MCF 10A (cell line): ENCODE measurements around the gene GUCA1A. TPM values are rescaled to one million over a fixed set of nuclear protein-coding genes. Genes with fewer than 3 reads are reported as not detected.

Source experiments
- BruUV-seq: library from RNA; stranded (reverse); fragments of 400-500 nt; replicated peaks from 2 replicates; lab custom pipeline; 2021; lab: Mats Ljungman, UMichigan
- CTCF ChIA-PET: fragments of 300-600 bp; sonication (Branson Sonifier 250); formaldehyde crosslinking; extraction: SDS; loops from one replicate; lab custom pipeline; 2021; ENCODE audit warnings: antibody characterized with exemption, inconsistent platforms; lab: Yijun Ruan, JAX
- POLR2A ChIA-PET: fragments of 300-600, 350-650 bp; sonication (Branson Sonifier 250); formaldehyde crosslinking; extraction: SDS; loops from one replicate; lab custom pipeline; 2020; ENCODE audit warnings: antibody characterized with exemption, inconsistent platforms; lab: Yijun Ruan, JAX
- DNase-seq: peaks from one replicate; pipeline ENCODE4 v3.0.0-alpha.2; 2018; ENCODE audit not compliant: unreplicated experiment
- H3K27ac Mint-ChIP-seq: one replicate; pipeline ENCODE4 v1.8.0; 2022; ENCODE audit warnings: mild to moderate bottlenecking, low read depth, mixed read lengths; ENCODE audit not compliant: unreplicated experiment
- H3K27me3 Mint-ChIP-seq: one replicate; pipeline ENCODE4 v1.8.0; 2022; ENCODE audit warnings: mixed read lengths; ENCODE audit not compliant: insufficient read depth, unreplicated experiment
- H3K36me3 Mint-ChIP-seq: one replicate; pipeline ENCODE4 v1.8.0; 2022; ENCODE audit warnings: mild to moderate bottlenecking, moderate library complexity, mixed read lengths; ENCODE audit not compliant: insufficient read depth, unreplicated experiment
- H3K4me1 Mint-ChIP-seq: one replicate; pipeline ENCODE4 v1.8.0; 2022; ENCODE audit warnings: mixed read lengths; ENCODE audit not compliant: insufficient read depth, unreplicated experiment
- H3K4me3 Mint-ChIP-seq: one replicate; pipeline ENCODE4 v1.8.0; 2022; ENCODE audit warnings: mild to moderate bottlenecking, moderate library complexity, mixed read lengths; ENCODE audit not compliant: unreplicated experiment
- H3K9me3 Mint-ChIP-seq: one replicate; pipeline ENCODE4 v1.8.0; 2022; ENCODE audit warnings: mixed read lengths; ENCODE audit not compliant: unreplicated experiment
- intact Hi-C: fragments of 100-400 bp; cut with micrococcal nuclease; formaldehyde crosslinking; loops from 2 replicates; pipeline ENCODE4 v1.14.1; 2022
- total RNA-seq: library from RNA; stranded (reverse); gene quantifications from 2 replicates; pipeline ENCODE4 v1.2.3, GENCODE V29; 2022
- TF ChIP-seq, protein P1 (sequence below): fragments of 200-600 bp; IDR thresholded peaks from one replicate; pipeline ENCODE4 v1.8.0; 2022; ENCODE audit warnings: antibody characterized with exemption, mild to moderate bottlenecking; ENCODE audit not compliant: unreplicated experiment

Gene GUCA1A
- total RNA-seq, 1 experiment from 2014 or later, result not detected

DNA sequence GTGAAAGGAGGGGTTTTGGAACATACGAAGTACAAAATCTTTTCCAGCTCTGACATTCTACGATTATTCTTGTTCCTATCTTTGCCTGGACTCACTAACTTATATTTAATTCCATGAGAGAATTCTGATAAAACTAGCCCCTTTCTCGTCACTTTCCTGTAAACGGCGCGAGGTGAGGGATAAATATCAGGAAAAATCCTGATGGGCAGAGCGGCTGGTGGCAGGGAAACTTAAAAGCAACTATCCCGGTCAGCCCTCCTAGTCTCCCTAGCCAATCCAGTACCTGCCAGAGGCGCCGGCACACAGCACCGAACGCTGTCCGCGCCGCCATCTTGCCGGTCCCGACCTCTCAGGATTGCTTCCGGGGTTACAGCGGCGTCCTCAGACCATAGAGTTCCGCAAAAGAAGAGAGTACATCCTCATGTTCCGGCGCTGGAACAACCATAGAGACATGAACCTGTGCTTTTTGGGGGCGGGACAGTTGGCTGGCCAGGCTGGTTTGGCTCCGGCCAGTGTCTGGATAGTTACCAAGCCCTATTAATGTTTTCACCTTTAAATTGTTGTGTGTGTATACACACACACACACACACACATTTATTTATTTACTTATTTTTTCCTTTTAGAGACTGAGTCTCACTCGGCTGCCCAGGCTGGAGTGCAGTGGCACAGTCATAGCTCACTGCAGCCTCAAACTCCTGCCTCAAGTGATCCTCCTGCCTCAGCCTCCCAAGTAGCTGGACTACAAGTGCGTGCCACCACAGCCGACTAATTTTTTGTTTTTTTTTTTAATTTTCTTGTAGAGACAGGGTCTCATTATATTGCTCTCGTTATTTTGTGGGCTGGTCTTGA is 44.6 kb downstream of the GUCA1A start, which contains the start of gene MRPS10:
Gene MRPS10, minus strand, starts transcription at position 343 of the 849 bp plus-strand sequence. Its CDS starts 12 bp downstream, at position 331.
- H3K27ac Mint-ChIP-seq, result peak within 1 kb of the TSS; percentile 98
- peaks cover 10% of the 10 kb centered on the region for H3K4me1 Mint-ChIP-seq
- H3K36me3 Mint-ChIP-seq, result peaks cover 16% of the 10 kb centered on the region
- no peaks in the 10 kb centered on the region for H3K27me3 Mint-ChIP-seq
- ChIA-PET POLR2A (interaction anchor here (0.6 to 2.4 kb wide), 22 partner anchors 9 to 1803 kb away, joined by 3 to 39 read pairs (median 4); partner anchors contain the start of genes BYSL, MED20, TAF8 and TRERF1), CTCF (interaction anchor here (0.6 to 6.8 kb wide), 10 partner anchors 10 to 343 kb away, joined by 3 to 68 read pairs (median 4); partner anchors contain the start of genes BYSL and MED20)
- BruUV-seq, result TSS peak; percentile 69
- peak within 1 kb of the TSS; percentile 98 for H3K4me3 Mint-ChIP-seq
- no peaks in the 10 kb centered on the region for H3K9me3 Mint-ChIP-seq
- intact Hi-C loops, result loop anchor here (10.0 kb wide), 1 partner anchor 433 kb away; the partner anchor contains the start of genes PRICKLE4 and TOMM6
- peak; percentile 95 for DNase-seq
- TF ChIP-seq, protein P1, sequence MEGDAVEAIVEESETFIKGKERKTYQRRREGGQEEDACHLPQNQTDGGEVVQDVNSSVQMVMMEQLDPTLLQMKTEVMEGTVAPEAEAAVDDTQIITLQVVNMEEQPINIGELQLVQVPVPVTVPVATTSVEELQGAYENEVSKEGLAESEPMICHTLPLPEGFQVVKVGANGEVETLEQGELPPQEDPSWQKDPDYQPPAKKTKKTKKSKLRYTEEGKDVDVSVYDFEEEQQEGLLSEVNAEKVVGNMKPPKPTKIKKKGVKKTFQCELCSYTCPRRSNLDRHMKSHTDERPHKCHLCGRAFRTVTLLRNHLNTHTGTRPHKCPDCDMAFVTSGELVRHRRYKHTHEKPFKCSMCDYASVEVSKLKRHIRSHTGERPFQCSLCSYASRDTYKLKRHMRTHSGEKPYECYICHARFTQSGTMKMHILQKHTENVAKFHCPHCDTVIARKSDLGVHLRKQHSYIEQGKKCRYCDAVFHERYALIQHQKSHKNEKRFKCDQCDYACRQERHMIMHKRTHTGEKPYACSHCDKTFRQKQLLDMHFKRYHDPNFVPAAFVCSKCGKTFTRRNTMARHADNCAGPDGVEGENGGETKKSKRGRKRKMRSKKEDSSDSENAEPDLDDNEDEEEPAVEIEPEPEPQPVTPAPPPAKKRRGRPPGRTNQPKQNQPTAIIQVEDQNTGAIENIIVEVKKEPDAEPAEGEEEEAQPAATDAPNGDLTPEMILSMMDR, result no peak

DNA sequence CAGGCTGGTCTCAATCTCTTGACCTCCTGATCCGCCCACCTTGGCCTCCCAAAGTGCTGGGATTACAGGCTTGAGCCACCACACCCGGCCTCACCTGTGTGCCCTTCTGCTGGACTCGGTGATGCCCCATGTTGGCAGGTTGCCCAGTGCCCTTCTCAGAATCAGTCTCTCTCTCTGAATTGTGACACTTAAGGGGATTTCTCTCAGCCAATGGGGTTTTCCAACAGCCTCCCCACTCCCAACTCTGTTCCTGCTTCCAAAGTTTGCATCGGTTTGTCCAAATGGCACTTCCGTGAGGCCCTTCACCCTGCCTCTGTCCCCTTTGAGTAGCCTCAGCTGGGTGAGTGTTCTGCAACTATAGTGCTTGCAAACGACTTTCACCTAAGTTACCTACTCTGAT is 47.6 kb downstream of the GUCA1A start:
- Mint-ChIP-seq H3K27me3 (no peaks in the 10 kb centered on the region), H3K27ac (no peak overlapping the region), H3K4me1 (peaks cover 21% of the 10 kb centered on the region), H3K9me3 (no peaks in the 10 kb centered on the region), H3K4me3 (no peak overlapping the region), H3K36me3 (peaks cover 5% of the 10 kb centered on the region)
- no TSS peak for BruUV-seq
- TF ChIP-seq, protein P1, result no peak
- DNase-seq, result no peak
- ChIA-PET CTCF (interaction anchor here (0.8 to 1.1 kb wide), 3 partner anchors 9 to 327 kb away, joined by 3 read pairs; no protein-coding TSS in a partner anchor), POLR2A (interaction anchor here (0.7 to 0.9 kb wide), 2 partner anchors 9 to 18 kb away, joined by 3 to 4 read pairs; no protein-coding TSS in a partner anchor)
- intact Hi-C loops, result no loop called here

DNA sequence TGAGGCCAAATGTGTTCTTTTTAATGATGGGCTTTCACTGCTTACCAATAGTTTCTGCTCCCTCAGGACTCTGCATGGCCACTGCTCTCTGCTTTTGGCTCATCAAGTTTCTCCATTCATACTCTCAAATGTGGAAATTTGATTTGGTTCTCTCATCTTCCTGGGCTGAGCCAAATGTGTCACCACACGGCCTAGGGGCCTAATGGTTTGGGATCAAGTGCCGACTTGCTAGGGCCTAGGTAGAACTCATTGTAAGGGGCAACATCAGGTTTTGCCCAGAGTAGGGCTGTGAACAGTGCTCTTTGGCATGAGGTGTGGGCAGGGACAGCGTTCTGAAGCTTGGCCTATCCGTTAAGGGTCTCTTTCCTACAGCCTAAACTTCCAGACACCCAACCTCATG is 48.4 kb downstream of the GUCA1A start:
- H3K4me3 Mint-ChIP-seq, result no peak overlapping the region
- H3K36me3 Mint-ChIP-seq, result peaks cover 5% of the 10 kb centered on the region
- no peak overlapping the region for H3K27ac Mint-ChIP-seq
- no peaks in the 10 kb centered on the region for H3K9me3 Mint-ChIP-seq
- intact Hi-C loops, result no loop called here
- DNase-seq, result no peak
- ChIA-PET POLR2A (interaction anchor here (0.6 to 0.7 kb wide), 2 partner anchors 9 to 447 kb away, joined by 3 to 4 read pairs; no protein-coding TSS in a partner anchor), CTCF (interaction anchor here (0.8 to 1.1 kb wide), 3 partner anchors 8 to 326 kb away, joined by 3 read pairs; no protein-coding TSS in a partner anchor)
- H3K27me3 Mint-ChIP-seq, result no peaks in the 10 kb centered on the region
- TF ChIP-seq, protein P1, result no peak
- BruUV-seq, result no TSS peak
- peaks cover 25% of the 10 kb centered on the region for H3K4me1 Mint-ChIP-seq

DNA sequence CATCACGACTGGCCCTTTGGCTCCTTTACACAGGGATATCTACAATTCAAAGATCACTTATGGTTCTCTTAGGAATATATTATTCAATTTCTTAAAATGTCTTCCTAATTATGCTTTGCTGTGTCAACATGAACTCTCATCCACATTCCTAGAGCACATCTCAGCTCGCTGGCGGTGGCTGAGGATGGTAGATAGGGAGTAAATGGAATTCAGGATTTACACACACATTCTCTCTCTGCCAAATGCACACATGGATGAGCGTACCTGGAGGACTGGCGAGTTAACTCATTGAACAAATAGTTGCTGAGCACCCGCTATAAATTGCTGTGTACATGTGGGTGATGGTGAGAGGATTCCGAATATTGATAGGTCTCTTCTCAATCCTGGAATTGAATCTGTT is 49.3 kb downstream of the GUCA1A start:
- no peaks in the 10 kb centered on the region for H3K9me3 Mint-ChIP-seq
- H3K27ac Mint-ChIP-seq, result no peak overlapping the region
- DNase-seq, result no peak
- ChIA-PET POLR2A (interaction anchor here (1.1 kb wide), 1 partner anchor 343 kb away, joined by 3 read pairs; no protein-coding TSS in a partner anchor), CTCF (interaction anchor here (0.6 to 0.7 kb wide), 2 partner anchors 325 to 512 kb away, joined by 3 to 4 read pairs; no protein-coding TSS in a partner anchor)
- peaks cover 10% of the 10 kb centered on the region for H3K36me3 Mint-ChIP-seq
- no TSS peak for BruUV-seq
- TF ChIP-seq, protein P1, result no peak
- H3K4me1 Mint-ChIP-seq, result peaks cover 32% of the 10 kb centered on the region
- intact Hi-C loops, result no loop called here
- no peaks in the 10 kb centered on the region for H3K27me3 Mint-ChIP-seq
- no peak overlapping the region for H3K4me3 Mint-ChIP-seq
